Thyroid gland (tissue), 4 donors: ENCODE results near the gene FKBP10. TPM values are rescaled to one million over a fixed set of nuclear protein-coding genes. Genes with fewer than 3 reads are reported as not detected.
"Not testable (repeated sequence)": the region's sequence is repeated elsewhere in the genome, so short reads cannot be mapped to it uniquely, and the experiment has no call there.

Source experiments
- DNase-seq, 2 donors: peaks; one replicate each; pipeline ENCODE4 v3.0.0-alpha.2; 2019
- H3K27ac ChIP-seq, 3 donors: fragments of 200-600 bp; sonication (generic); 1 replicate in 2 of 3; 2 replicates in 1 of 3; pipeline ENCODE4 v1.5.1; 2016 to 2019; ENCODE audit warnings: mild to moderate bottlenecking in 1 of 3, moderate library complexity in 1 of 3
- H3K27me3 ChIP-seq: fragments of 200-600 bp; sonication (generic); one replicate; pipeline ENCODE4 v1.5.1; 2019
- H3K36me3 ChIP-seq, 2 donors: fragments of 200-600 bp; sonication (generic); one replicate each; pipeline ENCODE4 v1.5.1; 2016 to 2019
- H3K4me1 ChIP-seq, 2 donors: fragments of 200-600 bp; sonication (generic); one replicate each; pipeline ENCODE4 v1.5.1; 2017 to 2019
- H3K4me3 ChIP-seq, 3 donors: fragments of 200-600 bp; sonication (generic); replicated peaks in 1 of 3; 1 replicate in 2 of 3; 2 replicates in 1 of 3; pipeline ENCODE4 v1.5.1; 2016; ENCODE audit warnings: mild to moderate bottlenecking in 1 of 3
- H3K9me3 ChIP-seq: fragments of 200-600 bp; sonication (generic); one replicate; pipeline ENCODE4 v1.5.1; 2017
- CTCF ChIP-seq, 6 experiments: fragments of 200-600 bp in 3 of 6; fragments of 450-650 bp in 3 of 6; sonication (generic) in 3 of 6; IDR thresholded peaks; one replicate each; pipeline ENCODE4 v1.5.1; 2016 to 2019; ENCODE audit warnings: antibody characterized with exemption in 6 of 6, mild to moderate bottlenecking in 2 of 6, inconsistent platforms in 1 of 6, moderate library complexity in 1 of 6
- POLR2A ChIP-seq, 2 donors: fragments of 450-650 bp; IDR thresholded peaks; one replicate each; pipeline ENCODE4 v1.6.1; 2017; ENCODE audit warnings: antibody characterized with exemption in 2 of 2, mild to moderate bottlenecking in 2 of 2, moderate library complexity in 1 of 2
- WGBS, 2 donors: methylation state at CpG; one replicate each; pipeline ENCODE4 v1.1.5; 2017; 5-methylcytosine and 5-hydroxymethylcytosine counted together
- intact Hi-C: fragments of 100-400 bp; cut with DNase I; formaldehyde crosslinking; loops from one replicate; pipeline ENCODE4 v1.15.1; 2023
- total RNA-seq, 4 donors: library from RNA; depleted of rRNA; stranded (reverse); fragments of >200 nt; gene quantifications; one replicate each; pipeline ENCODE4 v1.2.3, GENCODE V29; 2016

FKBP10 gene
- total RNA-seq, 4 donors from 2014 or later = 42.2 to 75.3 (median 60.4) TPM

DNA sequence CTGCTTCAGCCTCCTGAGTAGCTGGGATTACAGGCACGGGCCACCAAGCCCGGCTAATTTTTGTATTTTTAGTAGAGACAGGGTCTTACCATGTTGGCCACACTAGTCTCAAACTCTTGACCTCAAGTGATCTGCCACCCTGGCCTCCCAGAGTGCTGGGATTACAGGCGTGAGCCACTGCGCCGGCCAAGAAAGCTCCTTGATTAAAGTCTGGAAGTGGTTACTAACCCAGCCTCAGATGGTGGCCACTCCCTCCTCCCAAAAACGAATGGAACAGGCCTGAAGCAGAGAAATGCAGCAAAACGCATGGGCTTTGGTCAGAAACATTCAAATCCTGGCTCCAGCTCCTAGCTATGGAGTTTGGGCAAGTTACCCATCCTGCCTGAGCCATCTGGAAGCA is 11.3 kb downstream of the FKBP10 start:
- intact Hi-C loops = no loop called here
- H3K27ac ChIP-seq = no peak overlapping the region
- DNase-seq = peak; percentile 15 to 33

GRCh38 chr17:41825175-41825845 is 12.5 kb downstream of the FKBP10 start:
- H3K36me3 ChIP-seq = peaks cover 34 to 40% of the 10 kb centered on the region in 2 donors
- H3K9me3 ChIP-seq = no peaks in the 10 kb centered on the region
- no peak for DNase-seq
- no peak for TF ChIP-seq POLR2A (IDR thresholded peaks at IDR 0.05)
- TF ChIP-seq CTCF (IDR thresholded peaks at IDR 0.05) = no peak
- intact Hi-C loops = no loop called here
- H3K4me3 ChIP-seq = no peak overlapping the region
- no peak overlapping the region for H3K27ac ChIP-seq
- 94% methylated on average over 18 to 19 of the region's 19 CpGs for WGBS, 2 donors
- no peaks in the 10 kb centered on the region for H3K4me1 ChIP-seq
- H3K27me3 ChIP-seq = no peaks in the 10 kb centered on the region

More for the DNA sequence above, 11.3 kb downstream of the FKBP10 start:
- Histone ChIP-seq H3K27me3 (no peaks in the 10 kb centered on the region), H3K9me3 (no peaks in the 10 kb centered on the region), H3K36me3 (peaks cover 28 to 30% of the 10 kb centered on the region in 2 donors), H3K4me3 (no peak overlapping the region), H3K4me1 (no peaks in the 10 kb centered on the region)
- 52 to 53% methylated on average over 6 of the region's 7 CpGs for WGBS, 2 donors
- TF ChIP-seq CTCF (IDR thresholded peaks at IDR 0.05) = no peak

GRCh38 chr17:41829961-41830360 is 17.2 kb downstream of the FKBP10 start:
- H3K27ac ChIP-seq, H3K9me3 ChIP-seq, H3K4me3 ChIP-seq, H3K27me3 ChIP-seq, intact Hi-C loops, H3K4me1 ChIP-seq, DNase-seq: not testable (repeated sequence)
- WGBS, 2 donors = 86% methylated on average over 10 of the region's 10 CpGs
- peaks cover 36 to 56% of the 10 kb centered on the region in 2 donors for H3K36me3 ChIP-seq

DNA sequence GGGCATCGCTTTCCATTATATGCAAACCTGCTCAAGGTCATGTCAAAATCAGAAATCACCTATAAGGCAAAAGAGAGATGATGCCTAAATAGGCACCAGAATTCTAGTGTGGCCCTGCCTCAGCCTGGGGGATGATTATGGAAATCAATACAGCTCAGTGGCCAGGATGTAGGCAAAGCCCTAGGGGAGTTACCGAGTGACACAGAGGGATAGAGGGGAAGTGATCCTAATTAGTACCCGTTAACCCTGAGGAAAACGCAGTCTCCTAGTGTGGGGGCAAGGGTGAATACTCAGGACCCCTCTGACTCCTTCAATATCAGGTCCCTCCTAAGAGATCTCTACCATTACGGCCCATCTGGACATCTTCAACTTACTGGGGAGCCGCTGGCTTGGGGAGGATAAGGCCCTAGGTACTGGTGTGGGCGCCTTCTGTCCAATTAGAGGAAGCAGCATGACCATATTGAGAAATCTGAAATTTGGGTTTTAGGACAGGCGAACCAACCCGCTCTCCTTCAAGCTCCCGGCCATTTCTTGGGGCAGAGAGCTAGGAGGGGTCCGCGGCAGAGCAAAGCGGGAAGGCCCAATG is 22.5 kb downstream of the FKBP10 start:
- Histone ChIP-seq H3K27ac (peak overlapping the region; percentile 79 to 92 (median 88)), H3K4me1 (peaks cover 17% of the 10 kb centered on the region in 2 donors), H3K4me3 (peak overlapping the region; percentile 61 to 93 (median 93)), H3K27me3 (no peaks in the 10 kb centered on the region), H3K9me3 (no peaks in the 10 kb centered on the region), H3K36me3 (peaks cover 3 to 16% of the 10 kb centered on the region in 2 donors)
- TF ChIP-seq POLR2A (IDR thresholded peaks at IDR 0.05) = no peak
- no peak for TF ChIP-seq CTCF (IDR thresholded peaks at IDR 0.05)
- intact Hi-C loops = no loop called here
- DNase-seq = no peak
- WGBS, 2 donors = 20 to 25% methylated on average over 9 to 13 of the region's 13 CpGs

DNA sequence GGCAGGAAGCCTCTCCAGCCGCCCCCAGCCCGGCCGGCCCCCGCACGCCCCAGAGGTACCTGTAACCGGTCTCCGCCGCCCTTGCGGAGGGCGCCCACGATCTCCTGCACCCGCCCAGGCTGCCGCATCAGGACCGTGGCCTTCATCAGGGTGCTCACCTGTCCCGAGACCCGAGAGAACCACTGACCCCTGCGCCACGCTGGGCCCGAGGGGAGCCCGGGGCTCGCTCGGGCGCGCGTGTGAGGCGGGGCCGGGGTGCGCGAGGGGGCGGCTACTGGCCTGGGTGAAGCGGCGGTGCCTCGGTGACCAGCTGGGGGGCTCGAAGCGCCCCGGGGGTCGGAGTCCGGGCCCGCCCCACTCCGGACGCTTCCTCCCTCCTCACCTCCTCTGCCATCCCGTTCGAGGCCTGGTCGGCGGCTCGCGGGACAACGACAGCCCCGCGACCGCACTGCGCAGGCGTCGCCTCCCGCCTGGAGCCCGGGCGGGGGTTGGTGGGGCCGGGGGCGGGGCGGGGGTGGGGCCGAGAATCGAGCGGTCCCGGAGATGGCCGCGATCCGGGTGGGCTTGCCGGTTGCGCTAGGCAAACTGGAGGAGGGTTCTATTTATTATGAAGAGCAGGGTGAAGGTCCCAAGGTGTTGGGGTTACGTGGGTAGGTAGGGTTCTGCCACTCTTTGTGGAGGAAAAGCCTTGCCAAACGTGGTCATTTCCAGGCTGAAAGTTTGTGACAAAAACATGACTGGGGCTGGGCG is 23.2 kb downstream of the FKBP10 start, which contains the start of gene NT5C3B:
Gene NT5C3B, minus strand, starts transcription at position 433 of the 750 bp plus-strand sequence. Its CDS starts 39 bp downstream, at position 394.
- intact Hi-C loops = no loop called here
- peak within 1 kb of the TSS; percentile 61 to 93 (median 93) for H3K4me3 ChIP-seq
- peak; percentile 63 to 69 for DNase-seq
- no peaks in the 10 kb centered on the region for H3K9me3 ChIP-seq
- peak within 1 kb of the TSS; percentile 79 to 92 (median 88) for H3K27ac ChIP-seq
- 1% methylated on average over 16 to 48 of the region's 72 CpGs for WGBS, 2 donors
- H3K27me3 ChIP-seq = no peaks in the 10 kb centered on the region
- no peak for TF ChIP-seq CTCF (IDR thresholded peaks at IDR 0.05)
- peak in 1 of 2 donors; percentile 62 for TF ChIP-seq POLR2A (IDR thresholded peaks at IDR 0.05)
- H3K36me3 ChIP-seq = peaks cover 0 to 11% of the 10 kb centered on the region in 2 donors
- peaks cover 19 to 21% of the 10 kb centered on the region in 2 donors for H3K4me1 ChIP-seq
